Sigmoid colon (tissue), 7 donors: Measurements from ENCODE around the gene SPEM3. TPM values are rescaled to one million over a fixed set of nuclear protein-coding genes. Genes with fewer than 3 reads are reported as not detected.

Source experiments
- DNase-seq: peaks from one replicate; pipeline ENCODE4 v3.0.0-alpha.2; 2019
- H3K27ac ChIP-seq, 4 donors: fragments of 200-600 bp; sonication (generic); one replicate each; pipeline ENCODE4 v1.5.1; 2016 to 2019; ENCODE audit warnings: mild to moderate bottlenecking in 1 of 4
- H3K27me3 ChIP-seq, 3 donors: fragments of 200-600 bp; sonication (generic); one replicate each; pipeline ENCODE4 v1.5.1; 2019; ENCODE audit warnings: mild to moderate bottlenecking in 1 of 3
- H3K36me3 ChIP-seq, 4 donors: fragments of 200-600 bp; sonication (generic); one replicate each; pipeline ENCODE4 v1.5.1; 2016 to 2019
- H3K4me1 ChIP-seq, 4 donors: fragments of 200-600 bp; sonication (generic); one replicate each; pipeline ENCODE4 v1.5.1; 2017 to 2019
- H3K4me3 ChIP-seq, 4 donors: fragments of 200-600 bp; sonication (generic); one replicate each; pipeline ENCODE4 v1.5.1; 2017 to 2019; ENCODE audit warnings: mild to moderate bottlenecking in 2 of 4, moderate library complexity in 1 of 4
- H3K9me3 ChIP-seq, 4 donors: fragments of 200-600 bp in 3 of 4; sonication (generic) in 3 of 4; one replicate each; pipeline versions ENCODE4 v1.5.1 to v1.6.1; 2013 to 2019
- CTCF ChIP-seq, 4 experiments: fragments of 450-650 bp in 3 of 4; fragments of 200-600 bp in 1 of 4; IDR thresholded peaks; one replicate each; pipeline ENCODE4 v1.5.1; 2016 to 2019; ENCODE audit warnings: antibody characterized with exemption in 4 of 4, mild to moderate bottlenecking in 3 of 4, moderate library complexity in 2 of 4
- EP300 ChIP-seq, 4 donors: sonication (generic); formaldehyde crosslinking; IDR thresholded peaks; one replicate each; pipeline ENCODE4 v1.6.1; 2017; ENCODE audit warnings: antibody characterized with exemption in 4 of 4
- POLR2A ChIP-seq, 2 donors: fragments of 450-650 bp; IDR thresholded peaks; one replicate each; pipeline ENCODE4 v1.6.1; 2016; ENCODE audit warnings: antibody characterized with exemption in 2 of 2, mild to moderate bottlenecking in 2 of 2, moderate library complexity in 2 of 2
- POLR2AphosphoS5 ChIP-seq, 4 donors: sonication (generic); formaldehyde crosslinking; IDR thresholded peaks; one replicate each; pipeline ENCODE4 v1.6.1; 2017; ENCODE audit warnings: antibody characterized with exemption in 4 of 4
- WGBS, 2 donors: extraction: QIAGEN DNeasy Blood & Tissue Kit; methylation state at CpG; one replicate each; pipeline ENCODE4 v1.1.7; 2013; 5-methylcytosine and 5-hydroxymethylcytosine counted together
- intact Hi-C: fragments of 100-400 bp; cut with DNase I; formaldehyde crosslinking; loops from one replicate; pipeline ENCODE4 v1.15.1; 2023
- polyA plus RNA-seq, 3 donors: library from polyadenylated mRNA; stranded (reverse); fragments of 200-250 nt; gene quantifications; one replicate each; pipeline ENCODE4 v1.2.3, GENCODE V29; 2013
- total RNA-seq, 4 donors: library from RNA; depleted of rRNA; stranded (reverse); fragments of >200 nt; gene quantifications; one replicate each; pipeline ENCODE4 v1.1.0, GENCODE V29; 2016
- donor health status: healthy with polysubstance abuse.
- donor health status: Bipolar disorder and iron deficiency.
- donor health status: healthy.

SPEM3 gene
- total and polyA plus RNA-seq, 7 donors, result not detected

- TF ChIP-seq EP300 (IDR thresholded peaks at IDR 0.05) (no peak), POLR2AphosphoS5 (IDR thresholded peaks at IDR 0.05) (no peak), CTCF (IDR thresholded peaks at IDR 0.05) (no peak), POLR2A (IDR thresholded peaks at IDR 0.05) (no peak)
- Histone ChIP-seq H3K36me3 (peaks cover 0 to 8% (median 2%) of the 10 kb centered on the region in 4 donors), H3K27me3 (no peaks in the 10 kb centered on the region), H3K4me3 (peak overlapping the region in 3 of 4 donors; percentile 39 to 49 (median 48)), H3K9me3 (no peaks in the 10 kb centered on the region), H3K27ac (peak overlapping the region in 1 of 4 donors; percentile 48), H3K4me1 (peaks cover 2 to 34% (median 30%) of the 10 kb centered on the region in 4 donors)
- 87 to 94% methylated on average over 11 of the region's 11 CpGs for WGBS, 2 donors
- DNase-seq, result no peak
- intact Hi-C loops, result loop anchor here (5.0 kb wide), 1 partner anchor 179 kb away; the partner anchor contains the start of gene SENP3
Observed at GRCh38 chr17:7383371-7383741, 45.3 kb upstream of the SPEM3 start.

GRCh38 chr17:7383742-7384488 lies 44.7 kb upstream of the SPEM3 start:
- intact Hi-C loops, result loop anchor here (5.0 kb wide), 1 partner anchor 178 kb away; the partner anchor contains the start of gene SENP3
- DNase-seq, result peak; percentile 72
- Histone ChIP-seq H3K9me3 (no peaks in the 10 kb centered on the region), H3K27ac (peak overlapping the region; percentile 48 to 55 (median 50)), H3K4me3 (peak overlapping the region; percentile 12 to 49 (median 44)), H3K27me3 (no peaks in the 10 kb centered on the region), H3K36me3 (peaks cover 0 to 11% (median 3%) of the 10 kb centered on the region in 4 donors), H3K4me1 (peaks cover 2 to 34% (median 30%) of the 10 kb centered on the region in 4 donors)
- TF ChIP-seq CTCF (IDR thresholded peaks at IDR 0.05) (no peak), POLR2AphosphoS5 (IDR thresholded peaks at IDR 0.05) (peak in 2 of 4 donors; percentile 7 to 21)
- WGBS, 2 donors, result 33 to 77% methylated on average over 65 of the region's 65 CpGs

- peak overlapping the region; percentile 48 to 55 (median 50) for H3K27ac ChIP-seq
Observed at GRCh38 chr17:7384489-7385081, 44.1 kb upstream of the SPEM3 start.

GRCh38 chr17:7388856-7389255 lies 39.8 kb upstream of the SPEM3 start:
- WGBS, 2 donors, result 96 to 97% methylated on average over 10 of the region's 10 CpGs
- Histone ChIP-seq H3K4me1 (peaks cover 2 to 19% (median 16%) of the 10 kb centered on the region in 4 donors), H3K36me3 (peaks cover 0 to 41% (median 12%) of the 10 kb centered on the region in 4 donors), H3K27me3 (no peaks in the 10 kb centered on the region), H3K4me3 (no peak overlapping the region), H3K27ac (no peak overlapping the region), H3K9me3 (no peaks in the 10 kb centered on the region)
- DNase-seq, result no peak
- intact Hi-C loops, result no loop called here
- no peak for TF ChIP-seq POLR2AphosphoS5 (IDR thresholded peaks at IDR 0.05)
- TF ChIP-seq CTCF (IDR thresholded peaks at IDR 0.05), result no peak
- TF ChIP-seq POLR2A (IDR thresholded peaks at IDR 0.05), result no peak
- TF ChIP-seq EP300 (IDR thresholded peaks at IDR 0.05), result no peak

More at GRCh38 chr17:7384489-7385081, 44.1 kb upstream of the SPEM3 start:
- intact Hi-C loops, result loop anchor here (5.0 kb wide), 1 partner anchor 178 kb away; the partner anchor contains the start of gene SENP3
- H3K4me3 ChIP-seq, result peak overlapping the region in 3 of 4 donors; percentile 39 to 49 (median 48)
- DNase-seq, result no peak
- peaks cover 0 to 18% (median 7%) of the 10 kb centered on the region in 4 donors for H3K36me3 ChIP-seq
- peaks cover 2 to 34% (median 30%) of the 10 kb centered on the region in 4 donors for H3K4me1 ChIP-seq
- TF ChIP-seq POLR2AphosphoS5 (IDR thresholded peaks at IDR 0.05) (no peak), CTCF (IDR thresholded peaks at IDR 0.05) (no peak), POLR2A (IDR thresholded peaks at IDR 0.05) (no peak), EP300 (IDR thresholded peaks at IDR 0.05) (no peak)
- H3K9me3 ChIP-seq, result no peaks in the 10 kb centered on the region
- H3K27me3 ChIP-seq, result no peaks in the 10 kb centered on the region
- WGBS, 2 donors, result 60 to 87% methylated on average over 23 of the region's 23 CpGs
